GM18907 (cell line): ENCODE measurements around the gene PRKN.

Experiments
- ATAC-seq: cut with Tn5 transposase; IDR thresholded peaks from one replicate; pipeline ENCODE4 v1.9.1; 2021; ENCODE audit warnings: mild to moderate bottlenecking, moderate library complexity; ENCODE audit not compliant: unreplicated experiment

PRKN gene

GRCh38 chr6:161654209-161654608 lies 1073.4 kb downstream of the PRKN start:
- ATAC-seq: no peak

GRCh38 chr6:161651949-161652348 lies 1075.6 kb downstream of the PRKN start:
- ATAC-seq: no peak

- ATAC-seq: no peak
Measured at GRCh38 chr6:161649841-161650240, 1077.7 kb downstream of the PRKN start.

GRCh38 chr6:161649068-161649467 lies 1078.5 kb downstream of the PRKN start:
- no peak for ATAC-seq

GRCh38 chr6:161647234-161647633 lies 1080.3 kb downstream of the PRKN start:
- ATAC-seq: no peak

GRCh38 chr6:161644521-161644920 lies 1083.0 kb downstream of the PRKN start:
- no peak for ATAC-seq

- ATAC-seq: no peak
Measured at GRCh38 chr6:161641175-161641574, 1086.4 kb downstream of the PRKN start.

- ATAC-seq: no peak
Measured at GRCh38 chr6:161639772-161640171, 1087.8 kb downstream of the PRKN start.

GRCh38 chr6:161637658-161638057 lies 1089.9 kb downstream of the PRKN start:
- ATAC-seq: no peak

- ATAC-seq: no peak
Measured at GRCh38 chr6:161636882-161637430, 1090.6 kb downstream of the PRKN start.

GRCh38 chr6:161635975-161636374 lies 1091.6 kb downstream of the PRKN start:
- no peak for ATAC-seq

GRCh38 chr6:161634916-161635315 lies 1092.7 kb downstream of the PRKN start:
- ATAC-seq: no peak

GRCh38 chr6:161631676-161632194 lies 1095.8 kb downstream of the PRKN start:
- ATAC-seq: no peak

- no peak for ATAC-seq
Measured at GRCh38 chr6:161630674-161631073, 1096.9 kb downstream of the PRKN start.

GRCh38 chr6:161626132-161626676 lies 1101.4 kb downstream of the PRKN start:
- no peak for ATAC-seq

GRCh38 chr6:161624111-161624510 lies 1103.5 kb downstream of the PRKN start:
- ATAC-seq: no peak

GRCh38 chr6:161622779-161623178 lies 1104.8 kb downstream of the PRKN start:
- ATAC-seq: no peak

- no peak for ATAC-seq
Measured at GRCh38 chr6:161618831-161619454, 1108.6 kb downstream of the PRKN start.

- ATAC-seq: no peak
Measured at GRCh38 chr6:161613711-161614110, 1113.9 kb downstream of the PRKN start.

GRCh38 chr6:161608771-161609170 lies 1118.8 kb downstream of the PRKN start:
- no peak for ATAC-seq

GRCh38 chr6:161607696-161608297 lies 1119.8 kb downstream of the PRKN start:
- ATAC-seq: no peak

- no peak for ATAC-seq
Measured at GRCh38 chr6:161602359-161602758, 1125.2 kb downstream of the PRKN start.
